ENCODE data around the gene FSHR.

Gene FSHR

DNA sequence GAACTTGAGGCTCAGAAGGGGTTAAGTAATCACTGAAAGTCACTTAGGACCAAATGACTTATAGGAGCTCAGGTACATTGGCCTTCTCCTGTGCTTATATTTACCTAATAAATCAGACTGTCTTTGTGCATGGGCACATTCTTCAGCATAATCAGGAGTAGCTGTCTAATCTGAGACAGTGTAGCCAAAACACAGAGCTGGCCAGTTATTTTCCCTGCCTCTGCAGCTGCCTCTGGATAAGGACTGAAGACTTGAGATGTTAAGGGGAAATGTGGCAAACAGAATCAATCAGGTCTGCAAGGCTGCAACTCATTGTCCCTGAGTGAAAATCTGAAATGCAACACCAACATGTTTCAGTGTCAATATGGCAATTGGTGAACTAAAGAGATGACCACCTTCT is 1.5 kb downstream of the FSHR start:
- no peaks in the 10 kb centered on the region for H4K20me1 ChIP-seq (ENCODE audit: insufficient read depth, low read length)

DNA sequence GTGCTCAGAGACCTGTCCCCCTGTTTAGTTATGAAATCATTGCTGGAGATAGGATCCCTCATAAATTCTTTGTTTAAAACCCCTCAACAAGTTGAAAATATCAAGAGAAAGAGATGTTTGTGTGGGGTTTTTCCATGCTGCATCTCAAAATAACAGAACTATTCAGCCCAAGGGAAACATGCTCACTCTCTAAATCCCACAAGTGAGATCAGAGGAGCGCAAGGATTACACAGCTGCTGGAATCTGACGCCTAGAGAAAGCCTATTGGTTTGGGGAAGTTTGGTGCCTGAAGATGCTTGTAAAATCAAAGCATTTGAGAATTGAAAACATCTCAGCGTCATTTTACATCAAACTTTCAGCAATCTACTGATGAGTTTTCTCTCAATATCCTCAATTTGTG is 7.9 kb downstream of the FSHR start:
- Histone ChIP-seq H3K4me2 (ENCODE audit: low read length) (no peak overlapping the region), H3K36me3 (ENCODE audit: insufficient read depth, low read length) (no peaks in the 10 kb centered on the region), H3K79me2 (ENCODE audit: insufficient read depth, low read length) (no peaks in the 10 kb centered on the region), H3K4me3 (ENCODE audit: low read depth, low read length, poor library complexity, severe bottlenecking) (no peak overlapping the region), H3K27me3 (ENCODE audit: insufficient read depth, low read length) (no peaks in the 10 kb centered on the region), H3K9ac (ENCODE audit: low read length) (no peak overlapping the region), H3K9me3 (ENCODE audit: low read length) (no peaks in the 10 kb centered on the region), H3F3A (ENCODE audit: insufficient read depth, low read length) (no peaks in the 10 kb centered on the region), H3K27ac (ENCODE audit: low read depth, low read length, poor library complexity, severe bottlenecking) (no peak overlapping the region), H3K4me1 (ENCODE audit: insufficient read depth, low read length, severe bottlenecking) (no peaks in the 10 kb centered on the region), H3K9me2 (ENCODE audit: low read depth, low read length) (no peaks in the 10 kb centered on the region), H2AFZ (ENCODE audit: low read length) (no peak overlapping the region), H4K20me1 (ENCODE audit: insufficient read depth, low read length) (no peaks in the 10 kb centered on the region)
- TF ChIP-seq, protein P1, sequence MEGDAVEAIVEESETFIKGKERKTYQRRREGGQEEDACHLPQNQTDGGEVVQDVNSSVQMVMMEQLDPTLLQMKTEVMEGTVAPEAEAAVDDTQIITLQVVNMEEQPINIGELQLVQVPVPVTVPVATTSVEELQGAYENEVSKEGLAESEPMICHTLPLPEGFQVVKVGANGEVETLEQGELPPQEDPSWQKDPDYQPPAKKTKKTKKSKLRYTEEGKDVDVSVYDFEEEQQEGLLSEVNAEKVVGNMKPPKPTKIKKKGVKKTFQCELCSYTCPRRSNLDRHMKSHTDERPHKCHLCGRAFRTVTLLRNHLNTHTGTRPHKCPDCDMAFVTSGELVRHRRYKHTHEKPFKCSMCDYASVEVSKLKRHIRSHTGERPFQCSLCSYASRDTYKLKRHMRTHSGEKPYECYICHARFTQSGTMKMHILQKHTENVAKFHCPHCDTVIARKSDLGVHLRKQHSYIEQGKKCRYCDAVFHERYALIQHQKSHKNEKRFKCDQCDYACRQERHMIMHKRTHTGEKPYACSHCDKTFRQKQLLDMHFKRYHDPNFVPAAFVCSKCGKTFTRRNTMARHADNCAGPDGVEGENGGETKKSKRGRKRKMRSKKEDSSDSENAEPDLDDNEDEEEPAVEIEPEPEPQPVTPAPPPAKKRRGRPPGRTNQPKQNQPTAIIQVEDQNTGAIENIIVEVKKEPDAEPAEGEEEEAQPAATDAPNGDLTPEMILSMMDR (IDR thresholded peaks at IDR 0.05; ENCODE audit: low read length): no peak
- no peak for TF ChIP-seq EZH2 (IDR thresholded peaks at IDR 0.05; ENCODE audit: borderline replicate concordance, low read length)

More for the DNA sequence above, 1.5 kb downstream of the FSHR start:
- Histone ChIP-seq H2AFZ (ENCODE audit: low read length) (no peak overlapping the region), H3K9me3 (ENCODE audit: low read length) (no peaks in the 10 kb centered on the region), H3K27me3 (ENCODE audit: insufficient read depth, low read length) (no peaks in the 10 kb centered on the region), H3K9me2 (ENCODE audit: low read depth, low read length) (no peaks in the 10 kb centered on the region), H3K4me2 (ENCODE audit: low read length) (no peak overlapping the region), H3K79me2 (ENCODE audit: insufficient read depth, low read length) (no peaks in the 10 kb centered on the region), H3K27ac (ENCODE audit: low read depth, low read length, poor library complexity, severe bottlenecking) (no peak overlapping the region), H3K36me3 (ENCODE audit: insufficient read depth, low read length) (no peaks in the 10 kb centered on the region), H3F3A (ENCODE audit: insufficient read depth, low read length) (no peaks in the 10 kb centered on the region), H3K4me3 (ENCODE audit: low read depth, low read length, poor library complexity, severe bottlenecking) (no peak overlapping the region), H3K4me1 (ENCODE audit: insufficient read depth, low read length, severe bottlenecking) (no peaks in the 10 kb centered on the region), H3K9ac (ENCODE audit: low read length) (no peak overlapping the region)
- TF ChIP-seq, protein P1 (IDR thresholded peaks at IDR 0.05; ENCODE audit: low read length): no peak
- TF ChIP-seq EZH2 (IDR thresholded peaks at IDR 0.05; ENCODE audit: borderline replicate concordance, low read length): no peak

DNA sequence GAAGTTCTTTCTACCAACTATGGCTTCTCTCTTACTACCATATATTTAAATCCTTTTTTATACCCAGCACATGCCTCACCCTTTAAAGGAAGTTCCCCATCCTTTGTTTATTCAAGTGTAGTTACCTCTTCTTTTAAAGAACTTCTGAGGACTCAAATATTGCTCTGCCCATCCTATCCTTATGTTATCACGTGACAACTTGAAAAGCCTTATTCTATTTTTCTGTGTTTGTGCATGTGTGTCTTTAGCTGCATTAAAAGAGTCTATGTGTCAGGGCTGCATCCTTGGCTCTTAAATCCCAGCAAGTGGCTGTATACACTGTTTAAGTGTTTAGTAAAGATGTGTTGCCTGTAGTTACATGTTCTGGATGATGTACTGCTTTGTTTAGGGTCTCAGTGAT is 22.5 kb downstream of the FSHR start:
- no peaks in the 10 kb centered on the region for H3K27me3 ChIP-seq (ENCODE audit: insufficient read depth, low read length)
- no peaks in the 10 kb centered on the region for H3K4me1 ChIP-seq (ENCODE audit: insufficient read depth, low read length, severe bottlenecking)
- H3F3A ChIP-seq (ENCODE audit: insufficient read depth, low read length): no peaks in the 10 kb centered on the region
- no peak overlapping the region for H3K4me3 ChIP-seq (ENCODE audit: low read depth, low read length, poor library complexity, severe bottlenecking)
- H3K9me3 ChIP-seq (ENCODE audit: low read length): peaks cover 4% of the 10 kb centered on the region; the same call in 1 of the 2 replicates
- no peaks in the 10 kb centered on the region for H4K20me1 ChIP-seq (ENCODE audit: insufficient read depth, low read length)
- H3K9ac ChIP-seq (ENCODE audit: low read length): no peak overlapping the region
- H3K9me2 ChIP-seq (ENCODE audit: low read depth, low read length): no peaks in the 10 kb centered on the region
- no peak overlapping the region for H3K4me2 ChIP-seq (ENCODE audit: low read length)
- no peak overlapping the region for H2AFZ ChIP-seq (ENCODE audit: low read length)
- no peak overlapping the region for H3K27ac ChIP-seq (ENCODE audit: low read depth, low read length, poor library complexity, severe bottlenecking)
- no peaks in the 10 kb centered on the region for H3K36me3 ChIP-seq (ENCODE audit: insufficient read depth, low read length)
- no peaks in the 10 kb centered on the region for H3K79me2 ChIP-seq (ENCODE audit: insufficient read depth, low read length)
- TF ChIP-seq, protein P1 (IDR thresholded peaks at IDR 0.05; ENCODE audit: low read length): no peak
- TF ChIP-seq EZH2 (IDR thresholded peaks at IDR 0.05; ENCODE audit: borderline replicate concordance, low read length): no peak
